Ureter (tissue), 1 donor: ENCODE data around the gene CARD8. TPM values are rescaled to one million over a fixed set of nuclear protein-coding genes. Genes with fewer than 3 reads are reported as not detected.
"Not testable (repeated sequence)": the region's sequence is repeated elsewhere in the genome, so short reads cannot be mapped to it uniquely, and the experiment has no call there.

Experiments
- DNase-seq: peaks from one replicate; pipeline ENCODE4 v3.0.0-alpha.2; 2020; ENCODE audit warnings: low spot score
- total RNA-seq: library from RNA; stranded (reverse); gene quantifications from one replicate; pipeline ENCODE4 v1.2.4, GENCODE V29; 2023
- donor health status: DM: yes; HTN: yes; CAD: no.

CARD8 gene
- total RNA-seq, 1 donor from 2014 or later: 47.3 TPM

GRCh38 chr19:48265326-48265725 lies 9.6 kb upstream of the CARD8 start:
- DNase-seq: not testable (repeated sequence)

DNA sequence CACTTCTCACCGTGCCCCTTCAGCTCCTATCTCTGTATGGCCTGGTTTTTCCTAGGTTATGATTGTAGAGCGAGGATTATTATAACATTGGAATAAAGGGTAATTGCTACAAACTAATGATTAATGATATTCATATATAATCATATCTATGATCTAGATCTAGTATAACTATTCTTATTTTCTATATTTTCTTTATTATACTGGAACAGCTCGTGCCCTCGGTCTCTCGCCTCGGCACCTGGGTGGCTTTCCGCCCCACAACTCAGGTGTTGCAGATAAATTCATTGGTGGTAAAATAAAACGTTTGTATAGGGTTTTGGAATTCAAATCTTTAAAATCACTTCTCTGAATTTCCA lies 4.6 kb upstream of the CARD8 start:
- DNase-seq: not testable (repeated sequence)

DNA sequence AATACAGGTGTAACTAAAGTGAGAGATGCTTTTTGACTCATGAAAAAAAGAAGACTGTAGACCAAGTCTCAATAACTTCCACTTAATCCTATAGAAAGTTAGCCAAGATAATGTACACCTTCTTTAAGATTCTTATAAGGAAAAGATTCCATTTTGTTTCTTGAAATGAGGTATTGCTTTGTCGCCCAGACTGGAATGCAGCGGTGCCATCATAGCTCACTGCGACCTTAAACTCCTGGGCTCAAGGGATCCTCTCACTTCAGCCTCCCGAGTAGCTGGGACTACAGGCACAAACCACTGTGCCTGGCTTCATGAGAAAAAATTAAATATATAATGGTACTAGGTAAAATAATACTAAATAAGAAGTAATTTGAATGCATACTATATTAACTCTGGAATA lies 3.3 kb upstream of the CARD8 start:
- DNase-seq: not testable (repeated sequence)

DNA sequence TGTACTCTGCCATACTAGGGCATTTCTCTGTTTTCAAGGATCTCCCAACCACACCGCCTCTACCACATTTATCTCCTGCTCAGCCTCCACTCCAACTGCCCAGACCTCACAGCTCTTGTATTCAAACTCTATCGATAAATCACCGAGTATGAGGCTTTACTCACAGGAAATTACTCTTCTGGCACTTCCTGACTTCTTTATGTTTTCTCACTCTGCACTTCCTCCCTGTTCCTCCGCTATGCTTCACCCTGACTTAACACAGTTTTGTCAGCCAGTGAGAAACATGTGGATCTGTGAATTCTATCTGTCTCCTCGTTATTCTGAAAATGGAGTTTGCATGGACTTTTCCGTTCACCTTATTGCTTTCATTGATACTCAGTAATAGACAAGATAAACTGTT lies 2.6 kb upstream of the CARD8 start:
- no peak for DNase-seq

DNA sequence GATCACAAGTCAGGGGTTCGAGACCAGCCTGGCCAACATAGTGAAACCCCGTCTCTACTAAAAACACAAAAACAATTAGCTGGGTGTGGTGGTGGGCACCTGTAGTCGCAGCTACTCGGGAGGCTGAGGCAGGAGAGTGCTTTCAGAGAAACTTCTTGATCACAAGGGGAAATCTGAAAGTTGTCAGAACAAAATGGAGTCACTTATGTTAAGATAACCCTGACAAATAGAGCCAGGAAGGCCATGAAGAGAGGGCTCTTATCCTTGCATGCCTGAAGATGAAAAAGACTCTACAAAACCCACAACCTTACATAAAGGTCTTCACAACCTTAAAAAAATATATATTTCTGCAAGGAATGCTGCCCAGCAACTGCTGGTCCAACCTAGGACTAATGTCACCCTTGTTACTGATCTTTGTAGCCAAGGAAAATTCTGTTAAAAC lies 1.2 kb downstream of the CARD8 start:
- DNase-seq: no peak

- no peak for DNase-seq
These were observed 1.7 kb downstream of the CARD8 start for GRCh38 chr19:48253999-48254398.

DNA sequence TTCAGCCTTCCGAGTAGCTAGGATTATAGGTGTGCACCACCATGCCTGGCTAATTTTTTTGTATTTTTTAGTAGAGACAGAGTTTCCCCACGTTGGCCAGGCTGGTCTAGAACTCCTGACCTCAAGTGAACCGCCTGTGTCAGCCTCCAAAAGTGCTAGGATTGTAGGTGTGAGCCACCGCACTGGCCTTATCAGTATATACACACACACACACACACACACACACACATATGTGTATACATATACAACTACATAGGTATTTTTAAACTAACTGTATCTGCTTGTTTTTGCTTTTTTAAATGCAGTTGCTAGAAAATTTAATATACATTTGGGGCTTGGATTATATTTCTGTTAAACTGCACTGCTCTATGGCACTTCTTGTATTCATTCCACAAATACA lies 3.1 kb downstream of the CARD8 start:
- no peak for DNase-seq

- DNase-seq: no peak
These were observed 5.3 kb downstream of the CARD8 start for GRCh38 chr19:48250290-48251025.

- no peak for DNase-seq
These were observed 6.2 kb downstream of the CARD8 start for GRCh38 chr19:48249502-48250014.

GRCh38 chr19:48248081-48248833 lies 7.5 kb downstream of the CARD8 start:
- no peak for DNase-seq

DNA sequence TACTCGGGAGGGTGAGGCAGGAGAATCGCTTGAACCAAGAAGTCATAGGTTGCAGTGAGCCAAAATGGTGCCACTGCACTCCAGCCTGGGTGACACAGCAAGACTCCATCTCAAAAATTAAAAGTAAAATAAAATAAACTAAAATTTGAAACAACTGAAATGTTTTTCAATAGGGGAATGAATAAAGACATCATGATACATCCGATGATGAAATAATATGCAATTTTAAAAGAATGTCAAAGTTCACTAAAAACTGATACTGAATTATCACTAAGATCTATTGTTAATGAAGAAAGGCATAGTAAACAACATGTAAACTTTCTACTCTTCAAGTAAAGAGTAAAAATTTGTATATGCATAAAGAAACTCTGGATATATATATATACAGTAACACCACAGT lies 8.5 kb downstream of the CARD8 start:
- no peak for DNase-seq

DNA sequence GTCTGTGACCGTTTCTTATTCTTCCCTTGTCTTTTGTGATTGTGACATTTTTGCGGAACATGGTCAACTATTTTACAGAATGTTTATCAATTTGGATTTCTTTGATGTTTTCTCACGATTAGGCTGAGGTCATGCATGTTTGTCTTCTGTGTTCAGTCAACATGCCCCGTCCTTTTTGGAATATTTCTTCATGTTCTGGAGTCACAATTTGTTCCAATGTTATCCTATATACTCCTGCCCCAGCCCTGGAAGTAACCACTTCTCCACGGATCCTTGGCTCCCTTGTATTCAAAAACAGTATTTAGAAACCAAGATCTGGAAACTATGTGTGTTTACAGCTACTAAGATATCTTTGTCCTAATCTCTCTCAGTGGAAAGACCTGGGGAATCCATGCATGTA lies 9.6 kb downstream of the CARD8 start:
- DNase-seq: no peak

DNA sequence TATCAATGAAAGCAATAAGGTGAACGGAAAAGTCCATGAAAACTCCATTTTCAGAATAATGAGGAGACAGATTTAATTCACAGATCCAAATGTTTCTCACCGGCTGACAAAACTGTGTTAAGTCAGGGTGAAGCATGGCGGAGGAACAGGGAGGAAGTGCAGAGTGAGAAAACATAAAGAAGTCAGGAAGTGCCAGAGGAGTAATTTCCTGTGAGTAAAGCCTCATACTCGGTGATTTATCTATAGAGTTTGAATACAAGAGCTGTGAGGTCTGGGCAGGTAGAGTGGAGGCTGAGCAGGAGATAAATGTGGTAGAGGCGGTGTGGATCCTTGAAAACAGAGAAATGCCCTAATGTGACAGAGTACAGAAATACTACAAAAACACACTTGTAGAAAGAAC lies 11.4 kb downstream of the CARD8 start:
- no peak for DNase-seq

- DNase-seq: not testable (repeated sequence)
These were observed 13.9 kb downstream of the CARD8 start for GRCh38 chr19:48241771-48242170.

- DNase-seq: no peak
These were observed 16.1 kb downstream of the CARD8 start for GRCh38 chr19:48239582-48240141.

GRCh38 chr19:48239120-48239519 lies 16.6 kb downstream of the CARD8 start:
- no peak for DNase-seq

GRCh38 chr19:48237057-48237456 lies 18.7 kb downstream of the CARD8 start:
- DNase-seq: no peak

- DNase-seq: no peak
These were observed 25.1 kb downstream of the CARD8 start for GRCh38 chr19:48230555-48231129.

DNA sequence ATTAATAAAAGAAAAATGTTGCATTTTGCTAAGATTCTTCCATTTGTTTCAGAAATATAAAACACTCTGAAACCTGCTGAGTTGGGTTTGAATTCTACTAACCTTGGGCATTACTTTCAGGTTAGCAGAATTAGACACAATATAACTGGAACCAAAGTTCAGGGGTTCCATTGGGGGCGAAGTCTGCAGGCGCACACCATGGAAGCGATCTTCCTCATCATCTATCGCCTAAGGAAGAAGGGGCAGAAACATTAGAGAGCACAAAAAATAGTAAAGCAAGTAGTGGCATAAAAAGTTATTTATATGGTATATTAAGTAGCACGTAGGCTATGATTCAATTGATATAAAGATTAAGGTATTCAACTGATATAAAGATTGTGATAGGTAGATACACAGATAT lies 34.1 kb downstream of the CARD8 start:
- DNase-seq: no peak

DNA sequence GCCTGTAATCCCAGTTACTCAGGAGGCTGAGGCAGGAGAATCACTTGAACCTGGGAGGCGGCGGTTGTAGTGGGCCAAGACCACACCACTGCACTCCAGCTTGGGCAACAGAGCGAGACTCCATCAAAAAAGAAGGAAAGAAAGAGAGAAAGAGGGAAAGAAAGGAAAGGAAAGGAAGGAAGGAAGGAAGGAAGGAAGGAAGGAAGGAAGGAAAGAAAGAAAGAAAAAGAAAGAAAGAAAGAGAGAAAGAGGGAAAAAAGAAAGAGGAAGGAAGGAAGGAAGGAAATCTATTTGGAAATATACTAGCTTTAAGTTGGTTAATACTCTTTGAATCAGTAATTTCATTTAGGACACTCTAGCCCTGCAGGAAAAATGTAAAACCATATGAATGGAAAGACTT lies 34.9 kb downstream of the CARD8 start:
- DNase-seq: not testable (repeated sequence)

DNA sequence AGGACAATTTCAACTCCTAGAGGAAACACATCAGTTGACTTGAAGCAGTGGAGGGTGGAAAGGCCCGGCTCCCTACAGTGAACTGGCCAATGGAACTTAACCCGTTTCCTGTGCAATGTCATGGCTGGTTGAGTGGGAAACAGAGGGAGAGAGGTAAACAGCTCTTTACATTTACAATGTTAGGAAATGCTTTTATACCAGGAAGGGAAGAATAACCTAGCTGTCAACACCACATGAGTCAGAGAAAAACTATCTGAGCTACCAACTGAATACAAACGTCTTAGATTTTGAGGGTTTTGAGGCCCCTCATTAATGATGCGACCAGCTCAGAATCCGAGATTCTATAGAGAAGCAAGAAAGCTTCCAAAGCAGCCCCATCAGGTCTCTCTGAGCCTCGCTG lies 36.7 kb downstream of the CARD8 start:
- no peak for DNase-seq

GRCh38 chr19:48216933-48217332 lies 38.8 kb downstream of the CARD8 start:
- DNase-seq: no peak
